Erythroblast (primary cell): ENCODE results near the gene COL6A5.

Experiments
- GATA1 ChIP-seq: IDR thresholded peaks from 2 replicates; pipeline ENCODE4 v1.6.1; 2011; ENCODE audit warnings: low read depth, mild to moderate bottlenecking, control low read depth, low read length, moderate library complexity
- POLR2A ChIP-seq: IDR thresholded peaks from 2 replicates; pipeline ENCODE4 v1.6.1; 2011; ENCODE audit warnings: mild to moderate bottlenecking, low read length

DNA sequence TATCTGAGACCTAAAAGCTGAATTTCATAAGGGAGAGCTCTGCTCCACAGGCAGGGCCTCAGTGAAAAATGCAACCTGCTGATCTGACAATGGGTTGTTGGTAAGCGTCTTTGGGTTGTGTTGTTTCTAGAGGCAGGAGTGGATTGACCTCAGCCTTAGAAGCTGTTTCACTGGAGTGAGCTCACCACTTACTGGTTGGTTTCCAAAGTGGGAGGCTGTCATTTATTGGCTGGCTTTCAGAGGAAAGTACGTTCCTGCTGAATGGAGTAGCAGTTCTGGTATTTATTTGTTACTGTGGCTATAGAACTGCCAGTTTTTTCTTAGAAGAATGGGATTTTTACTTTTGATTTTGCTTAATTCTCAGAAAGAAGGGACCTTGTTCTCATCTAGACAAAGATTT is 29.3 kb upstream of the COL6A5 start:
- no peak for TF ChIP-seq POLR2A
- TF ChIP-seq GATA1: no peak
